GM12892 (cell line): ENCODE measurements around the gene ZIC4.

Experiments used
- DNase-seq: peaks from one replicate; pipeline ENCODE4 v3.0.0; 2011; ENCODE audit not compliant: insufficient read length
- FAIRE-seq: peaks from 2 replicates; lab custom pipeline; 2011; peaks lifted over from hg19 to GRCh38; lab: Jason Lieb, UNC
- POLR2AphosphoS5 ChIP-seq: IDR thresholded peaks from 2 replicates; pipeline ENCODE4 v1.6.1; 2011; ENCODE audit warnings: low read depth, low read length, control low read depth

The ZIC4 gene

GRCh38 chr3:147336543-147337278, 69.6 kb downstream of the ZIC4 start:
- TF ChIP-seq POLR2AphosphoS5 = no peak
- FAIRE-seq (no peak), DNase-seq (no peak)
